Muscle layer of duodenum (tissue), 2 donors: Measurements from ENCODE around the gene B9D1.

Experiments
- H3K27ac ChIP-seq: one replicate; pipeline ENCODE4 v1.7.0; 2013; ENCODE audit warnings: mild to moderate bottlenecking, low read length
- H3K27me3 ChIP-seq: one replicate; pipeline ENCODE4 v1.7.0; 2013; ENCODE audit warnings: low read depth, mild to moderate bottlenecking, control low read depth, low read length
- H3K36me3 ChIP-seq, 2 donors: one replicate each; pipeline ENCODE4 v1.7.0; 2013; ENCODE audit warnings: low read length in 2 of 2, control low read depth in 1 of 2, mild to moderate bottlenecking in 1 of 2; ENCODE audit not compliant: insufficient read depth in 2 of 2, control insufficient read depth in 1 of 2
- H3K4me1 ChIP-seq, 2 donors: one replicate each; pipeline ENCODE4 v1.7.0; 2013; ENCODE audit warnings: low read length in 2 of 2, mild to moderate bottlenecking in 2 of 2, control low read depth in 1 of 2, moderate library complexity in 1 of 2; ENCODE audit not compliant: insufficient read depth in 2 of 2, control insufficient read depth in 1 of 2
- H3K4me3 ChIP-seq, 2 donors: one replicate each; pipeline ENCODE4 v1.7.0; 2013; ENCODE audit warnings: low read length in 2 of 2, low read depth in 1 of 2, mild to moderate bottlenecking in 1 of 2
- H3K9me3 ChIP-seq, 2 donors: one replicate each; pipeline ENCODE4 v1.7.0; 2013; ENCODE audit warnings: low read length in 2 of 2, control low read depth in 1 of 2, mild to moderate bottlenecking in 1 of 2; ENCODE audit not compliant: control insufficient read depth in 1 of 2
- donor health status: healthy.

B9D1 gene, protein sequence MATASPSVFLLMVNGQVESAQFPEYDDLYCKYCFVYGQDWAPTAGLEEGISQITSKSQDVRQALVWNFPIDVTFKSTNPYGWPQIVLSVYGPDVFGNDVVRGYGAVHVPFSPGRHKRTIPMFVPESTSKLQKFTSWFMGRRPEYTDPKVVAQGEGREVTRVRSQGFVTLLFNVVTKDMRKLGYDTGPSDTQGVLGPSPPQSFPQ

GRCh38 chr17:19362277-19363113 is at the start of gene B9D1:
Gene B9D1 (minus strand): TSS chr17:19362723. CDS start chr17:19362569, 154 bp downstream.
- Histone ChIP-seq H3K36me3 (no peaks in the 10 kb centered on the region), H3K4me3 (peak within 1 kb of the TSS; percentile 68 to 73), H3K27ac (peak within 1 kb of the TSS; percentile 16), H3K9me3 (no peaks in the 10 kb centered on the region), H3K27me3 (no peaks in the 10 kb centered on the region), H3K4me1 (peaks cover 5 to 15% of the 10 kb centered on the region in 2 donors)

DNA sequence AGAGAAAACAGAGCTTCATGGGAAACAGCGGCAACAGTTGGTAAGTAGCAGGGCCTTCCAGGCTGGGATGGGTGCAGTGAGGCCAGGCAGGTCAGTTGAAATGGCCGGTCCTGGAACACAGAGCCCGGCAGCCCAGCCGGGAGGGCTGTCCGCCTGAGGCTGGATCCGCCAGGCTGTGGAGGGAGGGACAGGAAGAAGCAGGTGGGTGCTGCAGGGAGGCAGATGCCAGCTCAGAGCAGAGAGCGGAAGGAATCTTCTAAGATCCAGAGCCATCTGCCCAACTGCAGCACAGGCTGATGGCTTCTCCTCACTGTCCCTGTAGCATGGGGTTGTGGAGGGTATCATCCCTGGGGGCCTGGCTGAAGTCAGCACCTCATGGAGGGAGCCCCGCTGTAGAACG is 49.1 kb upstream of the B9D1 start:
- no peak overlapping the region for H3K27ac ChIP-seq
- no peaks in the 10 kb centered on the region for H3K9me3 ChIP-seq
- H3K27me3 ChIP-seq, result no peaks in the 10 kb centered on the region
- peaks cover 4 to 6% of the 10 kb centered on the region in 2 donors for H3K4me1 ChIP-seq
- H3K4me3 ChIP-seq, result peak overlapping the region; percentile 30 to 64
- peaks cover 0 to 10% of the 10 kb centered on the region in 2 donors for H3K36me3 ChIP-seq

GRCh38 chr17:19410875-19411620 is 48.5 kb upstream of the B9D1 start, which contains the start of gene RNF112:
Gene RNF112 (plus strand): TSS chr17:19411232. CDS start chr17:19411409, 177 bp downstream.
- H3K9me3 ChIP-seq, result no peaks in the 10 kb centered on the region
- peaks cover 0 to 10% of the 10 kb centered on the region in 2 donors for H3K36me3 ChIP-seq
- H3K27ac ChIP-seq, result no peak within 1 kb of the TSS
- H3K27me3 ChIP-seq, result no peaks in the 10 kb centered on the region
- peak within 1 kb of the TSS; percentile 38 to 64 for H3K4me3 ChIP-seq
- peaks cover 4 to 6% of the 10 kb centered on the region in 2 donors for H3K4me1 ChIP-seq

DNA sequence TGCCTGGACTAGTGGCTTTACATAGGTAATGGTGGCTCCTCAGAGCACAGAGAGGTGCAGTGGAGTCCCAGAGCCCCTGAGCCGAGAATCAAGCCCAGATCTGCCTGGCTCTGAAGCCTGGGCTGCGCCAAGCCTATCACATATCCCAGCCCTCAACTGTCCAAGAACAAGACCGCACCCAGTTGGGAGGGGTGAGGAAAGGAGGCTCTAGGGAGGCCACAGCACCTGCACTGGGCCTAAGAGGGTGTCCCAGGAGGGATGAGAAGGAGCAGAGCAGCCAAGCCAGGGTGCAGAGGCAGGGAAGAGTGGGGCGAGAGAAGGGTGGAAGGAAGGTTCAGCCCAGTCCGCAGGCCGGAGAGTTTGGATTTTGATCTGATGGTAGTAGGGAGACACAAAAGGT is 47.6 kb upstream of the B9D1 start:
- H3K4me1 ChIP-seq, result peaks cover 4 to 6% of the 10 kb centered on the region in 2 donors
- peaks cover 0 to 4% of the 10 kb centered on the region in 2 donors for H3K36me3 ChIP-seq
- no peak overlapping the region for H3K27ac ChIP-seq
- H3K4me3 ChIP-seq, result no peak overlapping the region
- no peaks in the 10 kb centered on the region for H3K9me3 ChIP-seq
- no peaks in the 10 kb centered on the region for H3K27me3 ChIP-seq

DNA sequence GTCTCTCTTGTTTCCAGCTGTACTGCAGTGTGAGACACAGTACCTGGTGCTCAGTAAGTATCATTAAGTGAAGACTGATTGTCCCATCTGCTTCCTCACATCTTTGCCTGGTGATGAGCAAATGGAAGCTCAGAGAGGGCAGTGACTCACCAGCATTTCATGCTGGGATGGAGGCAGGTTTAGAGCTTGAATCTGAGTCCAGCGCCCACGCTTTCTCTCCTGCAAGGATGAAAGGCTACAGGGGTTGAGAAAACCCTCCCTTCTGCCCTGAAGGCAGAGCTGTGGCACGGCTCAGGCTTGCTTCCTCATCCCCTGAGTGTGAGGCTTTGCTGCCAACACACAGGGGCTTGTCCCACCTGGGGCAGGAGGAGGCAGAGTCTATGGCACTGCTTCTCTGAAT is 47.0 kb upstream of the B9D1 start:
- H3K36me3 ChIP-seq, result no peaks in the 10 kb centered on the region
- H3K4me1 ChIP-seq, result peaks cover 4 to 6% of the 10 kb centered on the region in 2 donors
- H3K27me3 ChIP-seq, result no peaks in the 10 kb centered on the region
- no peaks in the 10 kb centered on the region for H3K9me3 ChIP-seq
- H3K27ac ChIP-seq, result no peak overlapping the region
- no peak overlapping the region for H3K4me3 ChIP-seq

GRCh38 chr17:19409066-19409465 is 46.5 kb upstream of the B9D1 start:
- H3K27ac ChIP-seq, result no peak overlapping the region
- H3K36me3 ChIP-seq, result no peaks in the 10 kb centered on the region
- no peaks in the 10 kb centered on the region for H3K9me3 ChIP-seq
- H3K4me1 ChIP-seq, result peaks cover 4 to 6% of the 10 kb centered on the region in 2 donors
- no peaks in the 10 kb centered on the region for H3K27me3 ChIP-seq
- no peak overlapping the region for H3K4me3 ChIP-seq

DNA sequence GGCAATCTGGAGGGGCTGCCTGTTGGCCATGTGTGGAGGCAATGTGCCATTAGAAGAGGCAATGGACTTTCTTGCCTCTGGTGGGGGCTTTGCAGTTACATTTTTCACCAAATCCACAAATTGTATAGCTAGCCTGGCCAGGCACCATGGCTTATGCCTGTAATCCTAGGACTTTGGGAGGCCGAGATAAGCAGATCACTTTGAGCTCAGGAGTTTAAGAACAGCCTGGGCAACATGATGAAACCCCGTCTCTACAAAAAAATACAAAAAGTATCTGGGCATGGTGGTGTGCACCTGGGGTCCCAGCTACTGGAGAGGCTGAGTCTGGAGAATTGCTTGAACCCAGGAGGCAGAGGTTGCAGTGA is 45.8 kb upstream of the B9D1 start:
- no peaks in the 10 kb centered on the region for H3K27me3 ChIP-seq
- H3K9me3 ChIP-seq, result no peaks in the 10 kb centered on the region
- H3K36me3 ChIP-seq, result no peaks in the 10 kb centered on the region
- no peak overlapping the region for H3K4me3 ChIP-seq
- peaks cover 4 to 6% of the 10 kb centered on the region in 2 donors for H3K4me1 ChIP-seq
- H3K27ac ChIP-seq, result no peak overlapping the region

GRCh38 chr17:19407601-19408345 is 45.2 kb upstream of the B9D1 start:
- Histone ChIP-seq H3K9me3 (no peaks in the 10 kb centered on the region), H3K27me3 (no peaks in the 10 kb centered on the region), H3K27ac (no peak overlapping the region), H3K4me1 (peaks cover 4 to 6% of the 10 kb centered on the region in 2 donors), H3K4me3 (no peak overlapping the region), H3K36me3 (no peaks in the 10 kb centered on the region)

DNA sequence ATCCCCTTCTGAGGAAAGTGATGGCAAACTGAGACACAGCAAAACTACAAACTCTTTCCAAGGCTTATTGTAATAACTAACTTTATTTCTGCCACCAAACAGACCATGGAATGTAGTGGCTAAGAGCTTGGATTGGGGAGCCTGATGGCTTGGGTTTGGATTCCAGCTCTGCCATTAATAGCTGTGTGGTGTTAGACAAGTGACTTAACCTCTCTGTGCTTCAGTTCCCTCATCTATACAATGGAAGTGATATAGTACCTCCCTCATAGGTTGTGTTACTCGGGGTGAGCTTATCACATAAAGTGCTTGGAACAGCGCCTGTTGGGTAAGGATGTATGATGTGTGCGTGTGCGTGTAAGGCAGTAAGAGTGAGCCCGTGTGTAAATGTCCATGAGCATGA is 42.6 kb upstream of the B9D1 start:
- H3K4me1 ChIP-seq, result peaks cover 0 to 12% of the 10 kb centered on the region in 2 donors
- H3K27ac ChIP-seq, result no peak overlapping the region
- H3K36me3 ChIP-seq, result no peaks in the 10 kb centered on the region
- no peak overlapping the region for H3K4me3 ChIP-seq
- no peaks in the 10 kb centered on the region for H3K9me3 ChIP-seq
- H3K27me3 ChIP-seq, result no peaks in the 10 kb centered on the region

- Histone ChIP-seq H3K36me3 (no peaks in the 10 kb centered on the region), H3K4me3 (no peak overlapping the region), H3K27me3 (no peaks in the 10 kb centered on the region), H3K27ac (no peak overlapping the region), H3K4me1 (peaks cover 0 to 18% of the 10 kb centered on the region in 2 donors), H3K9me3 (no peaks in the 10 kb centered on the region)
Observed at GRCh38 chr17:19404264-19404663, 41.7 kb upstream of the B9D1 start.
